OCI-LY7 (cell line): ENCODE measurements around the gene TPCN2. TPM values are rescaled to one million over a fixed set of nuclear protein-coding genes. Genes with fewer than 3 reads are reported as not detected.

Experiments used
- BruUV-seq: library from RNA; stranded (reverse); fragments of 400-500 nt; replicated peaks from 2 replicates; lab custom pipeline; 2021; lab: Mats Ljungman, UMichigan
- CTCF ChIA-PET: fragments of 300-600 bp; sonication (Branson Sonifier 250); formaldehyde crosslinking; loops from one replicate; lab custom pipeline; 2022; ENCODE audit warnings: antibody characterized with exemption; ENCODE audit not compliant: unreplicated experiment; lab: Charles Lee
- POLR2A ChIA-PET: fragments of 300-600 bp; sonication (Branson Sonifier 250); formaldehyde crosslinking; loops from one replicate; lab custom pipeline; 2022; ENCODE audit warnings: antibody characterized with exemption; lab: Charles Lee
- DNase-seq: peaks from one replicate; pipeline ENCODE4 v3.0.0-alpha.2; 2015; ENCODE audit warnings: low spot score
- H2AFZ ChIP-seq: fragments of 200-600 bp; sonication (generic), shearing (Covaris generic); 2 replicates; pipeline ENCODE4 v1.6.1; 2014; ENCODE audit warnings: mild to moderate bottlenecking, antibody characterized with exemption, low read length, moderate library complexity
- H3K27ac ChIP-seq: fragments of 200-600 bp; sonication (generic); 2 replicates; pipeline ENCODE4 v1.5.1; 2014; ENCODE audit warnings: mixed run types, low read depth, mild to moderate bottlenecking, moderate library complexity, low read length, inconsistent platforms; ENCODE audit not compliant: poor library complexity, severe bottlenecking
- H3K36me3 ChIP-seq: fragments of 200-600 bp; sonication (generic); 2 replicates; pipeline ENCODE4 v1.6.1; 2014; ENCODE audit warnings: mild to moderate bottlenecking, antibody characterized with exemption, low read length, moderate library complexity, mixed read lengths; ENCODE audit not compliant: insufficient read depth
- H3K4me1 ChIP-seq: fragments of 200-600 bp; sonication (generic); 2 replicates; pipeline ENCODE4 v1.5.1; 2014; ENCODE audit warnings: mild to moderate bottlenecking, low read length; ENCODE audit not compliant: insufficient read depth, poor library complexity, severe bottlenecking
- H3K4me2 ChIP-seq: fragments of 200-600 bp; sonication (generic); 2 replicates; pipeline ENCODE4 v1.6.1; 2014; ENCODE audit warnings: mild to moderate bottlenecking, low read length
- H3K4me3 ChIP-seq: fragments of 200-600 bp; sonication (generic); 2 replicates; pipeline ENCODE4 v1.5.1; 2014; ENCODE audit warnings: mild to moderate bottlenecking, low read depth, low read length; ENCODE audit not compliant: poor library complexity, severe bottlenecking
- H3K79me2 ChIP-seq: fragments of 200-600 bp; sonication (generic); 2 replicates; pipeline ENCODE4 v1.6.1; 2016; ENCODE audit warnings: low read depth, mild to moderate bottlenecking, low read length, moderate library complexity, mixed read lengths; ENCODE audit not compliant: insufficient read depth
- H3K9me2 ChIP-seq: fragments of 200-600 bp; sonication (generic); 2 replicates; pipeline ENCODE4 v1.6.1; 2016; ENCODE audit warnings: mild to moderate bottlenecking, low read length, mixed read lengths; ENCODE audit not compliant: insufficient read depth
- H3K9me3 ChIP-seq: fragments of 200-600 bp; sonication (generic); 2 replicates; pipeline ENCODE4 v1.6.1; 2014; ENCODE audit warnings: mild to moderate bottlenecking, mixed run types, low read length, mixed read lengths
- H4K20me1 ChIP-seq: fragments of 200-600 bp; sonication (generic); 2 replicates; pipeline ENCODE4 v1.6.1; 2014; ENCODE audit warnings: mild to moderate bottlenecking, antibody characterized with exemption, low read length, moderate library complexity, mixed read lengths; ENCODE audit not compliant: insufficient read depth
- CTCF ChIP-seq: fragments of 200-600 bp; sonication (generic); conservative IDR thresholded peaks from 2 replicates; pipeline ENCODE4 v1.5.1; 2014; ENCODE audit warnings: mild to moderate bottlenecking, antibody characterized with exemption, low read length, moderate library complexity, mixed read lengths
- EZH2phosphoT487 ChIP-seq: fragments of 200-600 bp; sonication (generic); IDR thresholded peaks from 2 replicates; pipeline ENCODE4 v1.6.1; 2018; ENCODE audit warnings: low read depth, borderline replicate concordance, mild to moderate bottlenecking, mixed run types, antibody characterized with exemption, low read length, moderate library complexity, mixed read lengths
- intact Hi-C: fragments of 100-400 bp; cut with micrococcal nuclease; formaldehyde crosslinking; loops from one replicate; pipeline ENCODE4 v1.10.0; 2022; ENCODE audit not compliant: unreplicated experiment
- total RNA-seq, 2 experiments: library from RNA; depleted of rRNA in 1 of 2; stranded (reverse); fragments of >200 nt in 1 of 2; shearing (Covaris generic) in 1 of 2; gene quantifications; 2 replicates each; pipeline ENCODE4 v1.2.3, GENCODE V29; 2014 to 2022

TPCN2 gene
- total RNA-seq, 2 experiments from 2014 or later = 21.5 to 65.2 TPM

- Histone ChIP-seq H3K4me3 (no peak overlapping the region), H3K36me3 (no peaks in the 10 kb centered on the region), H3K27ac (no peak overlapping the region), H3K9me2 (no peaks in the 10 kb centered on the region), H3K9me3 (no peaks in the 10 kb centered on the region), H2AFZ (no peak overlapping the region), H4K20me1 (no peaks in the 10 kb centered on the region), H3K4me2 (peak overlapping the region; percentile 43; the same call in 1 of the 2 replicates), H3K4me1 (peaks cover 30% of the 10 kb centered on the region), H3K79me2 (no peaks in the 10 kb centered on the region)
- ChIA-PET CTCF (no interaction called here), POLR2A (no interaction called here)
- intact Hi-C loops = no loop called here
- DNase-seq = no peak
- no peak for TF ChIP-seq EZH2phosphoT487
- TF ChIP-seq CTCF = no peak
- no TSS peak for BruUV-seq
Measured at GRCh38 chr11:69041516-69041915, 7.2 kb upstream of the TPCN2 start.

GRCh38 chr11:69044111-69045013, 4.4 kb upstream of the TPCN2 start:
- no peaks in the 10 kb centered on the region for H3K9me2 ChIP-seq
- H3K36me3 ChIP-seq = no peaks in the 10 kb centered on the region
- CTCF ChIA-PET = no interaction called here
- intact Hi-C loops = no loop called here
- H3K4me3 ChIP-seq = no peak overlapping the region
- H3K4me2 ChIP-seq = peak overlapping the region; percentile 54
- no peak overlapping the region for H3K27ac ChIP-seq
- H2AFZ ChIP-seq = peak overlapping the region; percentile 68
- DNase-seq = peak; percentile 58
- TF ChIP-seq CTCF = peak; percentile 86
- TF ChIP-seq EZH2phosphoT487 = no peak
- POLR2A ChIA-PET = interaction anchor here (0.9 to 1.4 kb wide), 3 partner anchors 8 to 17 kb away, joined by 3 to 8 read pairs (median 6); no protein-coding TSS in a partner anchor
- H4K20me1 ChIP-seq = no peaks in the 10 kb centered on the region
- BruUV-seq = no TSS peak
- H3K79me2 ChIP-seq = peaks cover 6% of the 10 kb centered on the region
- H3K4me1 ChIP-seq = peaks cover 50% of the 10 kb centered on the region
- no peaks in the 10 kb centered on the region for H3K9me3 ChIP-seq
